ENCODE data around the gene TMEM151B. TPM values are rescaled to one million over a fixed set of nuclear protein-coding genes. Genes with fewer than 3 reads are reported as not detected.

TMEM151B gene
- total RNA-seq, 2 donors from 2014 or later = 0.11 to 2.6 TPM

- H3K36me3 ChIP-seq = no peaks in the 10 kb centered on the region
- no peak for TF ChIP-seq CTCF (IDR thresholded peaks at IDR 0.05)
- H3K9me3 ChIP-seq = no peaks in the 10 kb centered on the region
- H3K4me3 ChIP-seq = no peak overlapping the region
- H3K27ac ChIP-seq = no peak overlapping the region
- H3K27me3 ChIP-seq = no peaks in the 10 kb centered on the region
- H3K4me1 ChIP-seq = peaks cover 0 to 45% of the 10 kb centered on the region in 2 donors
- no peak for DNase-seq (ENCODE audit: low spot score)
Observed at GRCh38 chr6:44260451-44261297, 9.6 kb upstream of the TMEM151B start.

DNA sequence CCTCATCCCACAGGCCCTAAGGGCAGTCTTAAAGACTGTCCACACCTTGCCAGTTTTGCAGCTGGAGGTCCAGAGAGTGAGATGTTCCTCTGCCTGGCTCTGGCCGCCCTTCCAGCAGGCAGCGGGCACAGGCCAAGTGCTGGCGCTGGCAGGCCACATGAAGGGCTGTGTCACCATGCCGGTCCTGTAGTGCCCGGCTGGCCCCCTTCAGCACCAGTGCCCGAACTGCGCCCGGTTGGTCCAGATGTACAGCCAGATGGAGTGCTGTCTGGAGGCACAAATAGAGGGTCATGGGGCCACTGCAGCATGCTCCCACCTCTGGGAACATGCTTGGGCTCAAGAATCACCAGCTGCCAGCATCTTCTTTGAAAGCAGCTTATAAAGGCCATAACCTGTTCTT is 8.7 kb upstream of the TMEM151B start:
- TF ChIP-seq CTCF (IDR thresholded peaks at IDR 0.05) = no peak
- peaks cover 0 to 37% of the 10 kb centered on the region in 2 donors for H3K4me1 ChIP-seq
- H3K9me3 ChIP-seq = no peaks in the 10 kb centered on the region
- H3K36me3 ChIP-seq = no peaks in the 10 kb centered on the region
- H3K27me3 ChIP-seq = no peaks in the 10 kb centered on the region
- H3K27ac ChIP-seq = no peak overlapping the region
- H3K4me3 ChIP-seq = no peak overlapping the region
- no peak for DNase-seq (ENCODE audit: low spot score)

GRCh38 chr6:44262467-44263353 is 7.5 kb upstream of the TMEM151B start:
- Histone ChIP-seq H3K27ac (no peak overlapping the region), H3K27me3 (no peaks in the 10 kb centered on the region), H3K9me3 (no peaks in the 10 kb centered on the region), H3K4me3 (peak overlapping the region in 1 of 2 donors; percentile 82), H3K4me1 (peaks cover 0 to 32% of the 10 kb centered on the region in 2 donors), H3K36me3 (no peaks in the 10 kb centered on the region)
- no peak for DNase-seq (ENCODE audit: low spot score)
- no peak for TF ChIP-seq CTCF (IDR thresholded peaks at IDR 0.05)

- H3K27me3 ChIP-seq = no peaks in the 10 kb centered on the region
- H3K4me1 ChIP-seq = peaks cover 0 to 28% of the 10 kb centered on the region in 2 donors
- peak overlapping the region in 1 of 2 donors; percentile 82 for H3K4me3 ChIP-seq
- TF ChIP-seq CTCF (IDR thresholded peaks at IDR 0.05) = no peak
- H3K27ac ChIP-seq = no peak overlapping the region
- no peak for DNase-seq (ENCODE audit: low spot score)
- H3K36me3 ChIP-seq = no peaks in the 10 kb centered on the region
- no peaks in the 10 kb centered on the region for H3K9me3 ChIP-seq
Observed at GRCh38 chr6:44263354-44264100, 6.7 kb upstream of the TMEM151B start.

- no peak for DNase-seq (ENCODE audit: low spot score)
- no peaks in the 10 kb centered on the region for H3K27me3 ChIP-seq
- H3K9me3 ChIP-seq = no peaks in the 10 kb centered on the region
- TF ChIP-seq CTCF (IDR thresholded peaks at IDR 0.05) = no peak
- peak overlapping the region; percentile 58 to 82 for H3K4me3 ChIP-seq
- H3K27ac ChIP-seq = peak overlapping the region; percentile 84 to 87
- no peaks in the 10 kb centered on the region for H3K36me3 ChIP-seq
- peaks cover 0 to 28% of the 10 kb centered on the region in 2 donors for H3K4me1 ChIP-seq
Observed at GRCh38 chr6:44264154-44265006, 5.9 kb upstream of the TMEM151B start.

Data from right atrium auricular region (tissue), 2 donors.